Endothelial cell of umbilical vein (primary cell): ENCODE measurements around the gene ORMDL1. TPM values are rescaled to one million over a fixed set of nuclear protein-coding genes. Genes with fewer than 3 reads are reported as not detected.

ENCODE experiments used
- BruUV-seq: library from RNA; stranded (reverse); fragments of 400-500 nt; replicated peaks from 2 replicates; lab custom pipeline; 2021; lab: Mats Ljungman, UMichigan
- CTCF ChIA-PET: fragments of 300-600, 350-600 bp; sonication (Branson Sonifier 250); formaldehyde crosslinking; loops from one replicate; lab custom pipeline; 2021; ENCODE audit warnings: antibody characterized with exemption, inconsistent platforms; lab: Charles Lee
- POLR2A ChIA-PET: fragments of 300-600, 350-600 bp; sonication (Branson Sonifier 250); formaldehyde crosslinking; loops from one replicate; lab custom pipeline; 2021; ENCODE audit warnings: antibody characterized with exemption, inconsistent platforms; lab: Charles Lee
- DNase-seq: peaks from one replicate; pipeline ENCODE4 v3.0.0-alpha.2; 2011; ENCODE audit warnings: low read depth, low spot score
- FAIRE-seq: peaks from 2 replicates; lab custom pipeline; 2011; peaks lifted over from hg19 to GRCh38; lab: Jason Lieb, UNC
- H2AFZ ChIP-seq: 2 replicates; pipeline ENCODE4 v1.6.0; 2012; ENCODE audit warnings: low read depth, low read length, control low read depth, inconsistent platforms
- H3K27ac ChIP-seq: 2 replicates; pipeline ENCODE4 v1.5.1; 2011; ENCODE audit warnings: low read depth, mild to moderate bottlenecking, control low read depth, low read length, moderate library complexity; ENCODE audit not compliant: insufficient read depth
- H3K27me3 ChIP-seq, 2 experiments: 2 replicates each; pipeline versions ENCODE4 v1.6.0 to v1.6.1; 2011; ENCODE audit warnings: low read length in 2 of 2, mixed read lengths in 1 of 2; ENCODE audit not compliant: control insufficient read depth in 2 of 2, insufficient read depth in 2 of 2
- H3K36me3 ChIP-seq, 2 experiments: 2 replicates in 1 of 2; 3 replicates in 1 of 2; pipeline ENCODE4 v1.5.1; 2011; ENCODE audit warnings: low read length in 2 of 2, mild to moderate bottlenecking in 1 of 2, moderate library complexity in 1 of 2; ENCODE audit not compliant: control insufficient read depth in 2 of 2, insufficient read depth in 2 of 2; ENCODE audit errors: extremely low read depth in 1 of 2
- H3K4me1 ChIP-seq: 3 replicates; pipeline ENCODE4 v1.5.1; 2011; ENCODE audit warnings: mild to moderate bottlenecking, low read length; ENCODE audit not compliant: control insufficient read depth, insufficient read depth; ENCODE audit errors: extremely low read depth
- H3K4me2 ChIP-seq: 2 replicates; pipeline ENCODE4 v1.6.1; 2011; ENCODE audit warnings: low read length, control low read depth, mixed read lengths; ENCODE audit not compliant: insufficient read depth
- H3K4me3 ChIP-seq, 3 experiments: fragments of 200-600 bp in 1 of 3; sonication (generic), shearing (Covaris generic) in 1 of 3; replicated peaks in 1 of 3; 2 replicates each; pipeline ENCODE4 v1.5.1; 2011 to 2016; ENCODE audit warnings: control low read depth in 3 of 3, low read length in 3 of 3, mild to moderate bottlenecking in 2 of 3, inconsistent platforms in 1 of 3, low read depth in 1 of 3, moderate library complexity in 1 of 3; ENCODE audit not compliant: insufficient read depth in 1 of 3
- H3K79me2 ChIP-seq: 2 replicates; pipeline ENCODE4 v1.6.0; 2012; ENCODE audit warnings: low read length, inconsistent platforms; ENCODE audit not compliant: control insufficient read depth, insufficient read depth
- H3K9ac ChIP-seq: replicated peaks from 2 replicates; pipeline ENCODE3; 2011; ENCODE audit warnings: low read length, control low read depth; ENCODE audit not compliant: insufficient read depth; ENCODE audit errors: extremely low read depth
- H3K9me1 ChIP-seq: replicated peaks from 3 replicates; pipeline ENCODE4 v1.6.0; 2011; ENCODE audit warnings: mild to moderate bottlenecking, low read length; ENCODE audit not compliant: control insufficient read depth, insufficient read depth; ENCODE audit errors: extremely low read depth
- H3K9me3 ChIP-seq: replicated peaks from 2 replicates; pipeline ENCODE4 v1.5.1; 2012; ENCODE audit warnings: low read length, inconsistent platforms; ENCODE audit not compliant: control insufficient read depth, insufficient read depth
- H4K20me1 ChIP-seq: replicated peaks from 2 replicates; pipeline ENCODE3; 2011; ENCODE audit warnings: mild to moderate bottlenecking, low read length; ENCODE audit not compliant: control insufficient read depth, insufficient read depth; ENCODE audit errors: extremely low read depth
- CTCF ChIP-seq, 2 donors: IDR thresholded peaks; 1 replicate in 1 of 2; 2 replicates in 1 of 2; pipeline ENCODE4 v1.5.1; 2011; ENCODE audit warnings: low read length in 2 of 2, mild to moderate bottlenecking in 2 of 2, moderate library complexity in 2 of 2, control low read depth in 1 of 2, inconsistent platforms in 1 of 2, low read depth in 1 of 2; ENCODE audit not compliant: insufficient read depth in 1 of 2; ENCODE audit errors: extremely low read depth in 1 of 2
- EZH2 ChIP-seq: IDR thresholded peaks from 2 replicates; pipeline ENCODE4 v1.6.1; 2012; ENCODE audit warnings: borderline replicate concordance, low read depth, mild to moderate bottlenecking, moderate library complexity, low read length, inconsistent platforms; ENCODE audit not compliant: severe bottlenecking
- FOS ChIP-seq: IDR thresholded peaks from 2 replicates; pipeline ENCODE4 v1.6.1; 2011; ENCODE audit warnings: mild to moderate bottlenecking, low read length, moderate library complexity, borderline replicate concordance; ENCODE audit not compliant: insufficient read depth
- GATA2 ChIP-seq: IDR thresholded peaks from 2 replicates; pipeline ENCODE4 v1.7.0; 2011; ENCODE audit warnings: low read depth, mild to moderate bottlenecking, moderate library complexity, mixed read lengths, low read length; ENCODE audit not compliant: insufficient read length, insufficient read depth
- JUN ChIP-seq: IDR thresholded peaks from 2 replicates; pipeline ENCODE4 v1.6.1; 2011; ENCODE audit warnings: borderline replicate concordance, low read depth; ENCODE audit not compliant: insufficient read length, insufficient read depth
- MAX ChIP-seq: IDR thresholded peaks from 2 replicates; pipeline ENCODE4 v1.6.1; 2011; ENCODE audit not compliant: insufficient read depth, insufficient read length
- MYC ChIP-seq: IDR thresholded peaks from one replicate; pipeline ENCODE4 v1.6.1; 2011; ENCODE audit warnings: mild to moderate bottlenecking, low read depth, low read length
- POLR2A ChIP-seq: IDR thresholded peaks from 2 replicates; pipeline ENCODE4 v1.6.1; 2012; ENCODE audit warnings: low read depth, mild to moderate bottlenecking, control low read depth, low read length
- POLR2AphosphoS5 ChIP-seq: IDR thresholded peaks from 2 replicates; pipeline ENCODE4 v1.6.1; 2012; ENCODE audit warnings: low read depth, mild to moderate bottlenecking, control low read depth, low read length, moderate library complexity; ENCODE audit not compliant: insufficient read depth
- dilution Hi-C: fragments of 300-500 bp; cut with MboI; formaldehyde crosslinking; loops from one replicate; pipeline ENCODE4 v1.15.0; 2019; ENCODE audit warnings: low sequenced_read_pairs; ENCODE audit not compliant: extremely low pct_ligation_motif_present
- intact Hi-C: fragments of 100-400 bp; cut with micrococcal nuclease; formaldehyde crosslinking; loops from one replicate; pipeline ENCODE4 v1.10.0; 2022
- polyA plus RNA-seq, 4 experiments: library from polyadenylated mRNA; depleted of rRNA in 3 of 4; stranded (reverse) in 3 of 4; unstranded in 1 of 4; fragments of >200 nt; gene quantifications; 2 replicates each; pipeline versions ENCODE4 v1.2.1 to v1.2.3, GENCODE V29; 2011 to 2012; ENCODE audit warnings: missing spikeins in 1 of 4
- total RNA-seq: library from RNA; stranded (reverse); gene quantifications from 2 replicates; pipeline ENCODE4 v1.2.3, GENCODE V29; 2021

ORMDL1 gene
- total and polyA plus RNA-seq, 2 donors (not counting 3 experiments of a cell fraction or from before 2014, with no cell fraction given), result 54.5 to 58.0 TPM

- intact Hi-C loops, result no loop called here
- Histone ChIP-seq H3K4me3 (no peak overlapping the region), H3K27me3 (no peaks in the 10 kb centered on the region), H2AFZ (no peak overlapping the region), H4K20me1 (no peaks in the 10 kb centered on the region), H3K36me3 (peaks cover 0 to 6% of the 10 kb centered on the region in 2 experiments), H3K9me3 (no peaks in the 10 kb centered on the region), H3K79me2 (peaks cover 4% of the 10 kb centered on the region), H3K9ac (no peak overlapping the region), H3K4me2 (no peak overlapping the region), H3K9me1 (no peaks in the 10 kb centered on the region), H3K4me1 (no peaks in the 10 kb centered on the region), H3K27ac (no peak overlapping the region)
- FAIRE-seq (no peak), DNase-seq (no peak)
- no TSS peak for BruUV-seq
- ChIA-PET POLR2A (no interaction called here), CTCF (interaction anchor here (0.8 to 1.0 kb wide), 2 partner anchors 17 to 142 kb away, joined by 3 read pairs; no protein-coding TSS in a partner anchor)
- no peak for TF ChIP-seq JUN
- TF ChIP-seq POLR2A, result no peak
- TF ChIP-seq MAX, result no peak
- TF ChIP-seq EZH2, result no peak
- TF ChIP-seq GATA2, result no peak
- no peak for TF ChIP-seq FOS
- TF ChIP-seq POLR2AphosphoS5, result no peak
- no peak for TF ChIP-seq MYC
- TF ChIP-seq CTCF (IDR thresholded peaks at IDR 0.05; ENCODE audit: extremely low read depth in 1 of 2, insufficient read depth in 1 of 2, low read depth in 1 of 2, low read length in 2 of 2), result no peak
- dilution Hi-C loops, result no loop called here
Observed at GRCh38 chr2:189802396-189802912, 18.3 kb upstream of the ORMDL1 start.
